LNCAP (cell line): ENCODE results near the gene GRIK2.

ENCODE experiments used
- TF ChIP-seq, protein P1 (sequence below): fragments of 450-650 bp; IDR thresholded peaks from 2 replicates; pipeline ENCODE4 v1.5.1; 2017; ENCODE audit warnings: mild to moderate bottlenecking

Gene GRIK2

DNA sequence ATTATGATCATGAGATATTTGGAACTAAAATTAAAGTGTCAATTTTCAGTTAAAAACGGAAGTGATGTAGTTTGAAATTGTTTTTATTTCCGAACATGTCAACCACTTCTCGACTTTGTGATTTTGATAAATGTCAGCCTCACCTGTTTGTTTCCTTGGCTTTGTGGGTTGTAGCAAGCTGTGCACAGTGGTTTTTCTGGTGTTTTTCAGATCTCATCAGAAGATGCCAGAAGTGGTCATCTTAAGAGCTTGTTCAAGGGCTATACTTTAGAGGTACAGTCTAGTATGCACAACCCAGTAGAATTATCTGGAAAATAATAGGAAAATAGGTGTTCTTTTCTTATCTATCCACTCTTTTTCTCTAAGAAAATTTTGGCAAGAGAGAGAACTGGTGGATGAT, 134.0 kb downstream of the GRIK2 start:
- TF ChIP-seq, protein P1, sequence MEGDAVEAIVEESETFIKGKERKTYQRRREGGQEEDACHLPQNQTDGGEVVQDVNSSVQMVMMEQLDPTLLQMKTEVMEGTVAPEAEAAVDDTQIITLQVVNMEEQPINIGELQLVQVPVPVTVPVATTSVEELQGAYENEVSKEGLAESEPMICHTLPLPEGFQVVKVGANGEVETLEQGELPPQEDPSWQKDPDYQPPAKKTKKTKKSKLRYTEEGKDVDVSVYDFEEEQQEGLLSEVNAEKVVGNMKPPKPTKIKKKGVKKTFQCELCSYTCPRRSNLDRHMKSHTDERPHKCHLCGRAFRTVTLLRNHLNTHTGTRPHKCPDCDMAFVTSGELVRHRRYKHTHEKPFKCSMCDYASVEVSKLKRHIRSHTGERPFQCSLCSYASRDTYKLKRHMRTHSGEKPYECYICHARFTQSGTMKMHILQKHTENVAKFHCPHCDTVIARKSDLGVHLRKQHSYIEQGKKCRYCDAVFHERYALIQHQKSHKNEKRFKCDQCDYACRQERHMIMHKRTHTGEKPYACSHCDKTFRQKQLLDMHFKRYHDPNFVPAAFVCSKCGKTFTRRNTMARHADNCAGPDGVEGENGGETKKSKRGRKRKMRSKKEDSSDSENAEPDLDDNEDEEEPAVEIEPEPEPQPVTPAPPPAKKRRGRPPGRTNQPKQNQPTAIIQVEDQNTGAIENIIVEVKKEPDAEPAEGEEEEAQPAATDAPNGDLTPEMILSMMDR: no peak

DNA sequence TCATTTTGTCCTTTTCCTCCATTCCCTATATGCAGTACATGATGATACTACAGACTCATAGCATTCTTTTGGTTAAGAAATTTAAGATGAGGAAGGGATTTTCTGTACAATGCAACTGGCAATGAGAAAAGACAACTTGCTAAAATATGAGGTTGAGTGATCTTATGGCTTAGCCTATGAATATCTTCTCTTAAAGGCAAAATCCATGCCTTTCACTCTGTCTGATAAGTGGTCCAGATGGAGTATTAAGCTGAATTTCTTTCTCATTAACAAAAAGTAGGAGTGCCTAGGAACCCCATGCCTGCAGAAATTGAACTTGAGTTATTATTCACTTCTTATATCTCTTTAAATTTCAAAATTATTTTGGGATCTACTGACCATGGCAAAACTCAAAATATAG, 135.3 kb downstream of the GRIK2 start:
- TF ChIP-seq, protein P1: no peak

DNA sequence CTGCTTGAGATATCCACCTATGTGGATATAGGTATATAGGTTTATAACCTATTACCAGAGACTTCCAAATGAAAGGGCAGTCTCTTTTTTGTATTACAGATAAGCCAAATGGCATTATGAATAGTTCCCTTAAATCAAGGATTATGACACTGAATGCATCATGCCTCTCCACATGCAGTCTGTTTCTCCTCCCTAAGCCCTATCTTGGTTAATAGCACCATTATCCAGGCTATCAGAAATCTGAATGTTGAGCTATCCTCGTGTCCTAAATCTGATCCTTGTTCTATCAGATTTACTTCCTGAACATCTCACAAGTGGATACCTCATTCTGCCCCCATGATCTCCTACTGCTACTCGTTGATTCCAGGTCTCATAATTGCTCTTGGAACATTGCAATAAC, 138.0 kb downstream of the GRIK2 start:
- TF ChIP-seq, protein P1: no peak

DNA sequence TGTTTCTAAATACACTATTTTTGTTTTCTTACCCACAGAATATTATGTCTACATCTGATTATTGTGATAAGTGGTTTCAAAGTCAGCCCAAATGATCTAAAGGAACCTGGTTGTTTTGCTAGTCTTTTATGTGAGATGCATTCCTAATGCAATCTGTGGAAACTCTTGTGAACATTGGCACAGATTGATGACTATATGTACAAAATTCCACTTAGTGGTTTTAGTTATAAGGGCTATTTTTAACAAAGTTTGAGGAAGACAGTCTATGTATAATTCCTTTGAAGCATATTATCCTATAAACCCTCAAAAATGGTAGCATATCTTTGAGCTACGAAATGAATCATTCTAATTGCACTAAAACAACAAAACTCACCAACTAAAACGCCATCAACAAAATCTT, 140.9 kb downstream of the GRIK2 start:
- TF ChIP-seq, protein P1: no peak

DNA sequence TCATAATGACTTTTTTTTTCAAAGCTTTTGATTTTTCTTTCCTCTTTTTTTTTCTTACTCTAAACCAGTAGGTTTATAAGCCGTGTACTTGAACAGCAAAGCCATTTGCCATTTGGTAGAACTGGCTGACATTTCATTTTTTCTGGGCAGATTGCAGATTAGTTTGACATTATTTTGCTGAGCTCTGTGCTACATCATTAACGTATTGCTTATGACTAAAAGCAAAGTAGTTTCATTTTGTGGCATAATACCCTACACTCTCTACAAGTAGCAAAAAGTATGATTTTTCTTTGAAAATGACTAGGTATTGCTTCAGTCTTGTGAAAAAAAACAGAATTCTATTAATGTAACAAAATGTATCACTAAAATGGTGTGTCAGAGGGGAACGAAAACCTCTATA, 141.3 kb downstream of the GRIK2 start:
- TF ChIP-seq, protein P1: no peak

DNA sequence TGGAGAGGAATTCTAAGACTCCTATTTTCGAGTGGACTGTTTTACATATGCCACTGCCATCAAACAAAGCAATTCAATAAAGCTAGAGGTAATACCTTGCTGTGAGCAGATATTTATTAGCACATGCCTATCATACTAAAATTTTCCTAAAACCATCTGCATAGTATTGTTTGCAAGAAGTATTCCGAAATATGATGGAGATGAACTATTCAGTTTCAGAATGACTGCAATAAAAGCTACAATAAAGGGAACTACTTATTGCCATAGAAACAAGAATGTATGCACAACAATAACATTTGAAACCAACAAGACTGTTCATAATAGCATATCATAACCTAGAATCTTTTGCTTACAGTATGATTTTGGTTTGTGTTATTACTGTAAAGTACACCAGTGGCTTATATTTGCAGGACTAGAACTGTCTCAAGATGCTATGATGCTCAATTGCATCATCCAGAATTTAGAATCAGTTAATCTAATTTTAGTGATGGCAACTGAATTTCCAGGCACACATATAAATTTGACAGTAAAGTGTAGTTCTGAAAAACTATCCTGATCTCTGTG, 144.3 kb downstream of the GRIK2 start:
- TF ChIP-seq, protein P1: no peak

DNA sequence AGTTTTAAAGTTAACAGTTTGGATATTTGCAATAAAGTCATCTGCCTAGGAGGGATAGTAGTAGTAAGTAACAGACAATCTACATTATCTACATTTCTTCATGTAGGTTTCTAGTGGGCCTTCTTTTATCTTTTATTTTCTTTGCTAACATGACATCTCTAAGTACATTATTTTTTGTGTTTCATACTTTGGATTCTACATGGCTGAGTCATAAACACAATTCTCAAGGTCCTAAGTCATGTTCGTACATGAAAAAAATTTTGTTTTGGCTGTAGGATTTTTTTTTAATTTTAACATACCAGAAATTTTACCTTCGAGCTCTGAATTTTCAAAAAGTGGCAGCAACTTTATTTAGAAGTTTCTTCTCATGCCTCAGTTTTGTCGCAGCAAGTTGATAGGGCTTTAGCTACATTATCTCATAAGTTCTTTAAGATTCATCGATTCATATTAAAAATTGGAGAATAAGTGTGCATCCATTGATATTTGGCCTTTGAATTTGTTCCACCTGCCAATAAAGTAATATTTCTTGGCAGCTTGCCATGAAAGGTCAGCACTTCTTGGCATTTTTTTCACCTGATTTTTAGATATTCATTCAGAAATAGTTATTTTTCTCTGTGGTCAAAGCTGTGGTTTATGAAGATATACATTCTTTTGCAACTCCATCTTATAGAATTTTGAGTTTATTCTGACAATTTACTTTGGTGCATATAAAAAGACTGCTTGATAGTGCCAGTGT, 146.2 kb downstream of the GRIK2 start:
- TF ChIP-seq, protein P1: no peak

DNA sequence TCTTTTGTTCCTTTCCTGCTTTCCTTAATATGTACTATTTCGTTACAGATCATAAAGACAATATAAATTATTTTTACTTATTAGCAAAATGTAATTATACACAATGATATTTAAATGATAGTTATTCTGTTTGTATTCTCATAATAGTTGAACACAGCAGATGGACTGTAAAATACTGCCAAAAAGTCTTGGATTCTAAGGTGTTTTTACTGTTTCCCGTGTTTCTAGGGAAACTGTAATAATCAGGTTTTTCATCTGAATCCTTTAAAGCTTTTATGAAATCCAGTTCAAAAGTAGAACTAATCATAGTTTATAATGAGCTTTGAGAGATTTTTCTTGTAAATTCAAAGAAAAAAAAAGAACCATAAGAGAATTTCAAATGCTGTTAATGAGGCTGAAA, 148.4 kb downstream of the GRIK2 start:
- TF ChIP-seq, protein P1: no peak
